NCI-H2081 treated with DMSO at 0.1 percent for 48 hours (cell line): ENCODE measurements around the gene RABGAP1.
"Not testable (repeated sequence)": the region's sequence is repeated elsewhere in the genome, so short reads cannot be mapped to it uniquely, and the experiment has no call there.

Experiments
- DNase-seq: peaks from one replicate; lab custom pipeline; 2025; lab: John Stamatoyannopoulos, UW

Gene RABGAP1

GRCh38 chr9:122940749-122941581 lies at the start of gene RABGAP1:
TSS of gene RABGAP1 (plus strand) at chr9:122941020. CDS start at chr9:122957060, 16,040 bp downstream.
- peak; percentile 92 for DNase-seq

DNA sequence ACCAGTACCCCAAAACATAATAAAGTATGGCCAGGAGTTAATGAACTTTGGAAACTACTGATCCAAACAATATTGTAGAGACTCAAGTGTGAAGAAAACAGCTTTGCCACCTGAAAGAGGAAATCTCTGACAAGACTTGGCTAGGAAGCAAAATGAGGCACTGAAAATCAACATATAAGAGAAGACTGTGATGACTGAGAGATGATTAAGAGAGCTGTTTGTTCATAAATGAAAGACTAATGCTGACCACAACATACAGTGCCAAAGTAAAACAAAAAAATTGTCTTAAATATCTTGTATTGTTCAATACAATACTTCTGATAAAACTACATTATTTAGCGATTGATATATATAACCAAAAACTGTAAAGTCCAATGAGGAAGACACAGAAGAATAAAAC lies 42.9 kb upstream of the RABGAP1 start:
- DNase-seq: no peak

DNA sequence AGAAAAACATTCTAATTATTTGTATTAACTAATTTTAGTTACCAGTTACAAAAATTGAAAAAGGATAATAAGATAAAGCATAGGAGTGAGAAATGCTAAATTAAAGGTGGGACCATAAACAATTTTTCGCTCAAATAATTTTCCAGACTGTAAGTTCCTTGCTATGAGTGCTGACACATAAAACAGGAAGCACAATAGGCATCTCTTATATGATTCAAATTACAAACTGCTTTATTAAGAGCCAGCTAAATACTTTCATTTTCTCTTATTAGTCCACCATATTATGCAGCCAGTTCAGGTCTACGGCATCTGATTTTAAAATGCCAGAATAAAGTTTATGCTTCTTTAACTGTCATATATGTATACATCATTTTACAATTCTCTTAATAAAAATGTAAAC lies 40.0 kb upstream of the RABGAP1 start:
- DNase-seq: no peak

- DNase-seq: no peak
These were observed 36.4 kb upstream of the RABGAP1 start for GRCh38 chr9:122904466-122904822.

- peak; percentile 95 for DNase-seq
These were observed 35.8 kb upstream of the RABGAP1 start, which contains the start of gene RC3H2 for GRCh38 chr9:122904823-122905710. TSS of gene RC3H2 (minus strand) at chr9:122905359. CDS start at chr9:122897509, 7,850 bp downstream.

- not testable (repeated sequence) for DNase-seq
These were observed 34.7 kb upstream of the RABGAP1 start for GRCh38 chr9:122906122-122906521.

DNA sequence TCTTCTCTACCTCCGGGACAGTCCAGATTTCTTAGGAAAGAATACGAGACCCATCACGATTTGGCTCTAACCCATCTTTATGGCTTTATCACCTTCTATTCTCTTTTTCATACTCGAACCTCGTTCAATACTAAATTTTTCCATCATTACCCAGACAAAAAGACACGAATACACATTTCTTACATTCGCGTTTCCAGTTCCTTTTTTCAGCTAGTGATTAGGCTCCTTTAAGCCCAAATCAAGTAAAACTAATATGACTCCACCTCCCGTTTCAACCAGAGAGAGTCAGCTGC lies 28.2 kb upstream of the RABGAP1 start:
- no peak for DNase-seq

DNA sequence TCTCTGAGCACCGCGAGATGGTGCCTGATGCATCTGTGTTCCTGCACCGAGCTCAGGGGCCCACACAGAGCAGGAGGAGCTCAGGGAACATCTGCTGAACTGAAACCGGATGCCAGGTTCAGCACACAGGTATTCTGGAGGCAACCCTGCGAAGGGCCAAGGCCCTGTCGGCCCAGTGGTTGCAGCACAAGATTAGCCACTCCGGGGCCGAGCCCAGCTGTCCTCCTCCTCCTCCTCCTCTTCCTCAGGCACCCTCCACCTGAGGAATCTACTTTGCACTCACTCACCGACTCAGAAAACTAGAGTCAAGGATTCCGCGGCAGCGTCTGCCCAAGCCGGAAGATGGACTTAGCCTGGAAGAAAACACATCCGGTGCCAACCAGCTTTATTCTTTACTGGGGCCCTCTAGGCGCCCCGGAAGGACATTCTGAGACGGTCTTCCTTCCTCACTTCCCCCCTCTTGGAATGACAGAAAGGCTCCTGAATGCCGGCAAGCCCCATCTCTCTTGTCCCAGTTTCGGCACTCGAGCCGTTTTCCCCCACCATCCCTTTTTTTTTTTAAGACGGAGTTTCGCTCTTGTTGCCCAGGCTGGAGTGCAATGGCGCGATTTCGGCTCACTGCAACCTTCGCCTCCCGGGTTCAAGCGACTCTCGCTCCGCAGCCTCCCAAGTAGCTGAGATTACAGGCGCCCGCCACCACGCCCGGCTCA lies 27.7 kb upstream of the RABGAP1 start, which contains the start of gene ZBTB6:
Gene ZBTB6, minus strand, starts transcription at position 360 of the 710 bp plus-strand sequence. CDS start 1,251 bp downstream, outside the sequence.
- DNase-seq: peak; percentile 51

DNA sequence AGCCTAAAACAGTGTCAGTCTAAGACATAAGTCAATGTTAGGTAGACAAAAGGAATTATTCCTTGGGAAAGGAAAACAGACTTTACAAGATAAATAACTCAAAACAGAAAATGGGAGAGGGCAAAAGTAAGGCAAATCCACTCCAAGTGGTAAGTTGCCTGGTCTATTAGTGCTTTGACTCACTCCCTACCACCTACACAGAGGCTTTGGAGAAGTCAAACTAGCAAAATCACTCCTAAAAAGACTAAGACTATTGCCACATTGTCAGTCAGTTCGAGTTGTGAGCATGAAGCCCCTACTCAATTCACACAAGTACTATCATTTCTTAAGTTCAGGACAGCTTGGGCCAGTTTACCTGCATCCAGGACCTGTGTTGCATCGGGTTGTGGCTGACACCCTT lies 22.5 kb upstream of the RABGAP1 start:
- no peak for DNase-seq

DNA sequence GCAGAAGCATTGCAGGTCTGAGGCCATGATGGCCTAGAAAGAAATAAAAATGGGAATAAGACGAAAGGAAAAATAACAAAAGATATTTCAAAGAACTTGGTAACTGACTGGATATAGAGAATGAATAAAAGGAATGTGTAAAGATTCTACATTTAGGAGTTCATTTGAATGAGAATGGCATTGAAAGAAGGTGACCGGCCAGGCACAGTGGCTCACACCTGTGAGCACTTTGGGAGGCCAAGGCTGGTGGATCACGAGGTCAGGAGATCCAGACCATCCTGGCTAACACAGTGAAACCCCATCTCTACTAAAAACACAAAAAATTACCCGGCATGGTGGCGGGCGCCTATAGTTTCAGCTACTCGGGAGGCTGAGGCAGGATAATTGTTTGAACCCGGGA lies 18.1 kb upstream of the RABGAP1 start:
- DNase-seq: no peak

- no peak for DNase-seq
These were observed 16.9 kb upstream of the RABGAP1 start for GRCh38 chr9:122923947-122924346.

DNA sequence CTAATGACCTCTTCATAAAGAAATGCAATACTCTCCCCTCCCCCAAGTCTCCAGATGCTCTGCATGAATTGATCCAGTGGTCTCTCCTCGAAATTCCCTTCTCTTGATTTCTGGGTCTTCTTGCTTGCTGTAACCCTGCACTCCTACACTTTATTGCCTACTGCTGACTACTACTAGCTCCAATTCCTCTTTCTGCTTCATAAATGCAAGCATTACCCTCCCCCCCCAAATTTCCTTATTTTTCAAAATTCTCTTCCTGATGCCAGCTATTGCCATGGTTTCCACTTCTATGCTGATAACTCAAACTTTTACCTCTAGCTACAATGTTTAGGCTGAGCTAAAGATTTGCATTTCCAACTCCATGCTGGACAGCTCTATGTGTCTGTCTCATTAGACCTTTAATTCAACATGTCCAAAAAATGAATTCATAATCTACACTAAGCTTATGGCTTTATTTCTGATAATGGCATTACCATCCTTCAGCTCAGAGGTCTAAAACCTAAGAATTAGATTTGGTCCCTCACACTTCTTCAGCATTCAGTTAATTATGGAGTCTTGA lies 10.9 kb upstream of the RABGAP1 start:
- DNase-seq: no peak

- DNase-seq: no peak
These were observed 10.1 kb upstream of the RABGAP1 start for GRCh38 chr9:122930541-122931225.

- peak; percentile 66 for DNase-seq
These were observed 9.3 kb upstream of the RABGAP1 start, which contains the start of gene ZBTB26 for GRCh38 chr9:122931226-122932121. TSS of gene ZBTB26 (minus strand) at chr9:122931512. CDS start at chr9:122919934, 11,578 bp downstream.

GRCh38 chr9:122936464-122936863 lies 4.4 kb upstream of the RABGAP1 start:
- no peak for DNase-seq

- DNase-seq: no peak
These were observed 3.9 kb upstream of the RABGAP1 start for GRCh38 chr9:122936883-122937282.

DNA sequence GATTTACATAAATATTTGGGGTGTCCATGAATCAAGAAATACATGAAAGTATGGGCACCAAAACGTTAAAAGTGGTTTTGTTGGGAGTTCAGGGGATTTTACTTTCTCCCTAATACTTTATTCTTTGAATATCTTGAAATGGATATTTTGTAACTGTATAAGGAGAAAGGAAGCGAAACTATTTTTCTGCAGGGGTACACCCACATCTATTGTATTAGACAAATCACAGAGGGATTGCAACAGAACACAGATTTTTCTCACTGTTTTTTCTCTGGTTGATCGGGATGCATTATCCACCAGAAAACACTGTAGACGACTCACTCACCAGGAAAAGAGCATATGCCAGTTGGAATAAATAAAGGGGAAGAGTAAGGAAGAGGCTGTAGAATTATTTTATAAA lies 1.2 kb upstream of the RABGAP1 start:
- no peak for DNase-seq

- DNase-seq: no peak
These were observed 419 bp upstream of the RABGAP1 start for GRCh38 chr9:122940454-122940748.

GRCh38 chr9:122941582-122942234 lies 888 bp downstream of the RABGAP1 start:
- DNase-seq: no peak
